GM06990 (cell line): Measurements from ENCODE around the gene MMD2.

ENCODE experiments used
- DNase-seq: peaks from one replicate; pipeline ENCODE4 v3.0.0-alpha.2; 2011; ENCODE audit not compliant: insufficient read length; ENCODE audit errors: extremely low read depth
- H3K27me3 ChIP-seq: replicated peaks from 2 replicates; pipeline ENCODE4 v1.6.0; 2011; ENCODE audit warnings: low read length; ENCODE audit not compliant: control insufficient read depth, insufficient read depth
- H3K36me3 ChIP-seq: 2 replicates; pipeline ENCODE4 v1.5.1; 2011; ENCODE audit warnings: low read length; ENCODE audit not compliant: control insufficient read depth, insufficient read depth
- H3K4me3 ChIP-seq: replicated peaks from 2 replicates; pipeline ENCODE4 v1.5.1; 2011; ENCODE audit warnings: low read depth, mild to moderate bottlenecking, control low read depth, low read length
- TF ChIP-seq, protein P1 (sequence below): IDR thresholded peaks from 2 replicates; pipeline ENCODE4 v1.5.1; 2011; ENCODE audit warnings: low read length, control low read depth, mild to moderate bottlenecking, inconsistent platforms; ENCODE audit not compliant: insufficient read depth, poor library complexity, severe bottlenecking

MMD2 gene

DNA sequence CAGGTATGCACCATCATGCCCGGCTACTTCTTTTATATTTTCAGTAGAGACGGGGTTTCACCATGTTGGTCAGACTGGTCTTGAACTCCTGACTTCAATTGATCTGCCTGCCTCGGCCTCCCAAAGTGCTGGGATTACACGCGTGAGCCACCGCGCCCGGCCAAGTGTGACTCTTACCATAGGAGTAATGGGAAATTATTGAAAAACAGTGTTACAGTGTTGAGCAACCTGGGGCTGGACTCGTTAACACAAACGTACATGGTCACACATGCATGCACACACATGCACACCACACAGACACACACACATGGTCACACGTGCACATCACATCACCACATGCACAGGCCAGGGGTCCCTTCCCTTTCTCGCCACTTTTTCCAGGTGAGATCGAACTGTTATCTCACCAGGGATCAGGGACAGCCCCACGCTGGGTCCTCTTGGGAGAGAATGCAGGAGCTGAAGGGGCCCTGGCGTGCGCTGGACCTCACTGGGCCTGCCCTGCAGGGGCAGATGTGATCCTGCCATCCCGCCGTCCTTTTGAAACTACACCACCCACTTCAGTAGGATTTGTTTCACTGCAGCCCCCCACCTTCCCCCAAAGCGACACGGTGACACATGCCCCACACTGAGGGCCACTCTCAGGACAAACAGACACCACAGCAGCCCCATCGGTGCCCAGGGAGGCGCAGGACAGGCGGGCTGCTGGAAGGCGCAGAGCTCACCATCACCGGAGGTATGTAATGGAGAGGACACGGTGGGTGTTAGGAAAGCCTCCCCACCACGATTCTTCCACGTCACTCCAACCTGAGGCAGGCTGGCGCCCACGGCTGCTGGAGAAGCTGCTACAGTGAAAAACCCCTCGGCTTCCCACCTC, 85.7 kb downstream of the MMD2 start:
- Histone ChIP-seq H3K4me3 (no peak overlapping the region), H3K27me3 (no peaks in the 10 kb centered on the region), H3K36me3 (no peaks in the 10 kb centered on the region)
- TF ChIP-seq, protein P1, sequence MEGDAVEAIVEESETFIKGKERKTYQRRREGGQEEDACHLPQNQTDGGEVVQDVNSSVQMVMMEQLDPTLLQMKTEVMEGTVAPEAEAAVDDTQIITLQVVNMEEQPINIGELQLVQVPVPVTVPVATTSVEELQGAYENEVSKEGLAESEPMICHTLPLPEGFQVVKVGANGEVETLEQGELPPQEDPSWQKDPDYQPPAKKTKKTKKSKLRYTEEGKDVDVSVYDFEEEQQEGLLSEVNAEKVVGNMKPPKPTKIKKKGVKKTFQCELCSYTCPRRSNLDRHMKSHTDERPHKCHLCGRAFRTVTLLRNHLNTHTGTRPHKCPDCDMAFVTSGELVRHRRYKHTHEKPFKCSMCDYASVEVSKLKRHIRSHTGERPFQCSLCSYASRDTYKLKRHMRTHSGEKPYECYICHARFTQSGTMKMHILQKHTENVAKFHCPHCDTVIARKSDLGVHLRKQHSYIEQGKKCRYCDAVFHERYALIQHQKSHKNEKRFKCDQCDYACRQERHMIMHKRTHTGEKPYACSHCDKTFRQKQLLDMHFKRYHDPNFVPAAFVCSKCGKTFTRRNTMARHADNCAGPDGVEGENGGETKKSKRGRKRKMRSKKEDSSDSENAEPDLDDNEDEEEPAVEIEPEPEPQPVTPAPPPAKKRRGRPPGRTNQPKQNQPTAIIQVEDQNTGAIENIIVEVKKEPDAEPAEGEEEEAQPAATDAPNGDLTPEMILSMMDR = no peak
- no peak for DNase-seq

DNA sequence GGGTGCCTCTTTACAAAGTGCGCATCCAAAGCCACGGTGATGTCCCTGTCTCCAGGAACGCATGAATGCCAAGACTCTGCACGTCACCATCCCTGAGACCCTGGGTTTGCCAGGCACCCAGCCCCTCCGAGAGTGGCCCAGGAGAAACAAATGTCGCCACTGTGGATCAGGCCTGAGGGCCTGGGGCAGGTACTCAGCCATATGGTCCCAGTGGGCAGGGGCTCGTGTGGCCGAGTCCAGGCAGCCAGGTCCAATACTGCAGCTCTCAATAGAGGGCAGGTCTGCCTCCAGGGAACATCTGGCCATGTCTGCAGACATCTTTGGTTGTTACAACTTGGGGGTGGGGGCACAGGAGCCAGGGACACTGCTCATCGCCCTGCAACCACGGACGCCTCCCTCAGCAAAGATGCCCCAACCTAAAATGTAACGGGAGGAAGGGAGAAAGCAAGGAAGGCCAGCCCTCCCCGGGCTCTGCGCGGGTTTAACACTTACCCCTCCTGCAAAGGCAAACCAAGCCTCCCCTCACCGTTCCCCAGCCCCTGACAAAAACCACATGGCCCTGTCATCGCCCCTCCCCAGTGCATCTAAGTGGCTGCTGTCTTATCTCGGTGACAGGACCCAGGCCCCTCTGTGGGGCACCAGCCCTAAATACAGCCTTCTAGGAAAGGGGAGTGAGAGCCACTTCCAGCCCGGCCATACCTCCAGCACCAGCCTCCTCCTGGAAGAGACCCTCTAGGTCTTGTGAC, 86.9 kb downstream of the MMD2 start:
- TF ChIP-seq, protein P1 = no peak
- no peaks in the 10 kb centered on the region for H3K27me3 ChIP-seq
- no peak overlapping the region for H3K4me3 ChIP-seq
- no peaks in the 10 kb centered on the region for H3K36me3 ChIP-seq
- no peak for DNase-seq

- no peak for DNase-seq
- TF ChIP-seq, protein P1 = no peak
- Histone ChIP-seq H3K4me3 (no peak overlapping the region), H3K27me3 (no peaks in the 10 kb centered on the region), H3K36me3 (no peaks in the 10 kb centered on the region)
These were observed 87.8 kb downstream of the MMD2 start for GRCh38 chr7:4871056-4871680.

- Histone ChIP-seq H3K4me3 (no peak overlapping the region), H3K27me3 (no peaks in the 10 kb centered on the region), H3K36me3 (no peaks in the 10 kb centered on the region)
- no peak for DNase-seq
- TF ChIP-seq, protein P1 = no peak
These were observed 90.5 kb downstream of the MMD2 start for GRCh38 chr7:4868493-4868892.

DNA sequence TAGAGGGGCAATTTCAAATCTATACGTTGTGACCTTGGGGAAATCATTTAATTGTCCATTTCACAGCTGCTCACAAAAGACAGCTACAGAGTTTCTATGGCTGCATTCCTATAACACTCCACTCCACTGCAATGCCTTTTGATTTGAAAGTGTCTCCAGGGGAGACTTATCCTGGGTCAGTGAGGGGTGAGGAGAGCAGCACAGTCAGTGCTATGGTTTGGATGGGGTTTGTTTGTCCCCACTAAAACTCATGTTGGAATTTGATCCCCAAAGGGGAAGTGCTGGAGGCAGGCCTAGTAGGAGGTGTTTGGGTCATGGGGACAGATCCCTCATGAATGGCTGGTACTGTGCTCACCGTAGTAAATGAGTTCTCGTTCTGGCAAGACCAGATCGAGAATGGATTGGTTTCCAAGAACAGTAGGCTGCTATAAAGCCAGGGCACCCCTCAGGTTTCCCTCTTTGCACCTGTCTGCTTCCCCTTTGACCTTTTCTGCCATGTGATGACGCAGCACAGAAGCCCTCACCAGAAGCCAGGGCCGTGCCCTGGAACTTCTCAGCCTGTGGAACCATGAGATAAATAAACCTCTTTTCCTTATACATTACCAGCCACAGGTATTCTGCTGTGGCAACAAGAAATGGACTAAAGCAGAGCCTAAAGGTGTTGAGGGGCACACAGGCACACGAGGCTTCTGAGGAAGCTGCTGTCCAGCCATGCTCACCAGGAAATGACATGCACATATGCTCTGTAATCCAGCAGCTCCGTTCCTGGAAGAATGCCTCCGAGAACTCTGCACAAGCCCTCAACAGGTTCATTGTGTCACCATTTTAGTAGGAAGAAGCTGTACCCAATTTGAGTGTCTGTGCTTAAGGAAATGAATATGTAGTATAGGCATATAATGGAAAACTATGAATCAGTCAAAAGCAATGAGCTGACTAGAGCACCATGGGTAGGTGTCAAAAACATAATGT, 92.2 kb downstream of the MMD2 start:
- Histone ChIP-seq H3K36me3 (no peaks in the 10 kb centered on the region), H3K27me3 (no peaks in the 10 kb centered on the region), H3K4me3 (no peak overlapping the region)
- TF ChIP-seq, protein P1 = no peak
- no peak for DNase-seq
